Measurements from ENCODE around the gene MT1F.
"Not testable (repeated sequence)": the region's sequence is repeated elsewhere in the genome, so short reads cannot be mapped to it uniquely, and the experiment has no call there.

MT1F gene

DNA sequence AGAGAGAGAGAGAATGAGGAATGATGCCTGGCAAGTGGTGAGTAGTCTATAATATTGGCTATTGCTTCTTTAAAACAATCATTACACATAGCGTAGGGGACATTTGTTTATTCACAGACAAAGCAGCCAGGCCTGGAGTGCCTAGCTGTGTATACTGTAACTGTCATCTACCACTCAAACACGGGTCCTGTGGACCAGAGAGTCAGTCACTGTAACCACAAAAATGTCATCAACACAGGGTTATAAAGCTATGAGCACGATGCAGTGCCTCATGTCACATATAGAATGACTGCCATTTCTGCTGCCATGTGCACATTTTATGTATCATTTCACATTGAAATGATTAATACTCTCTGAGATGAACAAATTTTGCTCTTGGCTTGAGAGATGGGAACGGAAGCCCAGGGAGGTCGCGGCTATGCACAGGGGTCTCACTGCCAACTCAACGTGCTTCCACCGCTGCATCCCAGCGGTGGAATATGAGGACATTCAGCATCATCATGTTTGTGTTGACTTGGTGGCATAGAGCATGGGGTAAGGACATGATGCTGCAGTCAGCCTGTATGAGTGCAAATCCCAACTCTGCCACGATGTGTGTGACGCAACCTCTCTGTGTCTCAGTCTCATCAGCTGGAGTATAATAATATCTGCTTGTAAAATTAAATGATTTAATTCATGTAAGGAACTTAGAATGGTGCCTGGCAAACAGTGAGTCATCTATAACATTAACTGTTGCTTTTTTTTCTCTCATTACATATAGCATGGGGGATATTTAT is 15.2 kb downstream of the MT1F start:
- DNase-seq (ENCODE audit: low spot score): no peak

DNA sequence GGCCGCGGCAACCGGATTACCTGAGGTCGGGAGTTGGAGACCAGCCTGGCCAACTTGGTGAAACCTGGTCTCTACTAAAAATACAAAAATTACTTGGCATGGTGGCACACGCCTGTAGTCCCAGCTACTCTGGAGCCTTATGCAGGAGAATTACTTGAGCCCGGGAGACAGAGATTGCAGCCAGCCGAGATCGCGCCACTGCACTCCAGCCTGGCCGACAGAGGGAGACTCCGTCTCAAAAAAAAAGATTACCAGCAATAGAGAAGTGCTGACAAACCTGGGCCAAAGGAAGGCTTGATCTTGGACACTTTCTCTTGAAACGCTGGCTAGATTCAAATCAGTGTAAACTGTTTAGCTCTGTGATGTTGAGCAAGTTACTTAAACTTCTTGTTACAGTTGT is 16.2 kb downstream of the MT1F start:
- no peak for DNase-seq (ENCODE audit: low spot score)

DNA sequence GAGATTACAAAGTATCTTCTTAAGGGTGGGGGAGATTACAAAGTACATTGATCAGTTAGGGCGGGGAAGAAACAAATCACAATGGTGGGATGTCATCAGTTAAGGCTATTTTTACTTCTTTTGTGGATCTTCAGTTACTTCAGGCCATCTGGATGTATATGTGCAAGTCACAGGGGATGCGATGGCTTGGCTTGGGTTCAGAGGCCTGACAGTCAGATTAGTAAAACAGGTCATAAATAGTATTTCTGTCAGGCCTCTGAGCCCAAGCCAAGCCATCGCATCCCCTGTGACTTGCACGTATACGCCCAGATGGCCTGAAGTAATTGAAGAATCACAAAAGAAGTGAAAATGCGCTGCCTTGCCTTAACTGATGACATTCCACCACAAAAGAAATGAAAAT is 16.8 kb downstream of the MT1F start:
- not testable (repeated sequence) for DNase-seq (ENCODE audit: low spot score)

DNA sequence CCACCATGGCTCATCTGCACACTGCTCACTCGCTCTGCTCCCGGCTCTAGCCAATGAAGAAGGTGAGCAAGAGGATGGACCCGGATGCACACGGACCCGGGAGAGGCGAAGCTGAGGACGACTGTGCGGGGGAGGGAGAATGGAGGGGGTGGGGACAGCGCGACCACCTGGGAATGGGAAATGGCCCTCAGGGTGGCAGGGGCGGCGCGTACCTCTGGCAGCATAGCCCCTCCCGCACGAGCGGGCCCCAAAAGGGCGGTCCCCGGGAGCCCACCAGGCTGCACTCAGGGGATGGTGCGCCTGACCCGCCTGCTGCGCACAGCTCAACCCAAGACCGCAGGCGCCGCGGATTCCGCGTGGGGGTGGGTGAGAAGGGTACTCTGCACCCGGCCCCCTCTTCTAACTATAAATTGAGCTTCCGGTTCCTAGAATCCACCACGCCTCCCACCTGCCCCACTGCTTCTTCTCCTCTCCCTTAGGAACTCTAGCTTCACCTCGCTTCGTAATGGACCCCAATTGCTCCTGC is 18.0 kb downstream of the MT1F start:
- no peak for DNase-seq (ENCODE audit: low spot score)

DNA sequence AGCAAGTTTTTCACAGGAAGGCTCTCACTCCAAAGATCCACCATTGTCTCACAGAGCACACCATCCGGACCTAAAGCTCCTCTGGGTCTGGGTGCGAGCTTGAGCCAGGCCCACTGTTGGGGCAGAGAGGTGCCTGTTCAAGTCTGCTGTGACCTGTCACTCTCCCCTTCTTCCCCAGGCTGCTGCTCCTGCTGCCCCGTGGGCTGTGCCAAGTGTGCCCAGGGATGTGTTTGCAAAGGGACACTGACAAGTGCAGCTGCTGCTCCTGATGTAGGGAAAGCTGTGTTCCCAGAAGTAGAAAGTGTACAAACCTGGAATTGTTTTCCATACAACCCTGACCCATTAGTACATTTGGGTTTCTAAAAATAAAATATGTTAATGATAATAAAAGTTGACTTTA is 19.7 kb downstream of the MT1F start:
- DNase-seq (ENCODE audit: low spot score): no peak

DNA sequence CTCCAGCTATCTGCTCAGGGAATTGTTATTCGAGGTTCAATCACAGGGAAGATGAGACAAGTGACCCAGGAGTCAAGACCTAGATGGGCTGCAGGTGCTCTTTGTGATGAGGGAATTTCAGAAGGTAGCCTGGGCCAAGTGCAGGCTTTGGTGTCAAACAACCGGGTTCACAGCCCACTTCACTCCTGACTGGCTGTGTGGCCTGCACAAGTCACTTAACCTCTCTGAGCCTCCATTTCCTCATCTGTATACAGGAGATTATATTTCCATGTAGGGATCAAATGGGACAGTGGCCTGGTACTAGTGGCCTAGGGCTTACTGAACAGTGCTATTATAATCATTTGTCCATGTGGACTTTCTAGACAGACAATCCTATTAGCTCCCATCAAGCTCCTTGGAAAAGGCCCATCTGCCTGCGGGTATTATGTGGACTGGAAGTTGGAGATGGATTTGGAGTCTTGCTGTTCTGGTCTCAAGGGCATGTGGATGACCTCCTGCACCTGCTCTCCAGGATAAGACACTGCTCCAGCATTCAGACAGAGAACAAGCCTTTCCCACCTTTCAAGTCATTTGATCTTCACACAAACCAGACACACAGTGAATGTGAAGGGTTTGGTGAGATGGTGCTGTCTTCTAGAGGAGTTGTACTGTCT is 21.4 kb downstream of the MT1F start:
- no peak for DNase-seq (ENCODE audit: low spot score)

DNA sequence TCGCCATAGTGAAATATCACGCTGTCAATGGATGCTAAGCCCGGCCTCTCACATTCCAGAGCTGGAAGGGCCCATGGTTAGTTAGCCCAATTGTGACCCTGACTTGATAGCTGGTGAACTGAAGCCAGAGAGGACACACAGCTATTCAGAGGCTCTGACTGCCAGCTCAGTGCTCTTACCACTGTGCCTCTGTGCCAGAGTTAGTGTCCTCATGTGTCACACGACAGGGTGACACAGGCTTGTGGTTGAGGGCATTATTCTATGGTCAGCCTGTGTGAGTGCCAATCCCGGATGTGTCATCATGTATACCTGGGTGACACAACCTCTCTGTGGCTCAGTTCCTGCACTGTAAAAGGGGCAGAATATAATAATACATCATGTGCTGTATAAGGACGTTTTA is 22.1 kb downstream of the MT1F start:
- no peak for DNase-seq (ENCODE audit: low spot score)

DNA sequence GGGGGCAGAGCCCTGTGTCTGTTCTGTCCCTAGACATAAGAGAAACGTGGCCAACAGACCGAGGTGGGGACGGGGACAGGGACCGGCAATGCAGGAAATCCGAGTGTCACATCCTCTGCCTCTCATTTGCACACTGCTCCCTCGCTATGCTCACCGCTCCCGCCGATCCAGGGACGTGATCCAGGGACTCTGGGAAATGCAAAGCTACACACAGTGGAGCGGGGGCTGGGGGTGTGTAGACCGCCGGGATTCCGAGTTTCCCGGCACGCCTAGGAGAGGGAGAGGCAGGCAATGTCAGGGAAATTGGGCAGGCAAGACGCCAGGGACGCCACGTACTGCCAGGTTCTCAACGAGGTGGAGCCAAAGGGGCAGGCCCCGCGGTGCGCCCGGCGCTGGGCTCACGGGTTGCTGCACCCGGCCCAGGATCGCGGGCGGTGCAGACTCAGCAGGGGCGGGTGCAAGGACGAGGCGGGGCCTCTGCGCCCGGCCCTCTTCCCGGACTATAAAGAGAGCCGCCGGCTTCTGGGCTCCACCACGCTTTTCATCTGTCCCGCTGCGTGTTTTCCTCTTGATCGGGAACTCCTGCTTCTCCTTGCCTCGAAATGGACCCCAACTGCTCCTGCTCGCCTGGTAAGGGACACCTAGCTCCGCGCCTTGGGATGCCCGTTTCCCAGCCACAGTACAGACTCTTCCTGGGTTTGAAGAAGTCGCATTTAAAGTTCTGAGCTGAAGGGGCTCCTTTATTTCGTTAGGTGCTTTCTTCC is 24.4 kb downstream of the MT1F start, which contains the start of gene MT1X:
Gene MT1X, plus strand, starts transcription at position 532 of the 764 bp plus-strand sequence. Its CDS starts 71 bp downstream, at position 603.
- peak; percentile 72 for DNase-seq (ENCODE audit: low spot score)

DNA sequence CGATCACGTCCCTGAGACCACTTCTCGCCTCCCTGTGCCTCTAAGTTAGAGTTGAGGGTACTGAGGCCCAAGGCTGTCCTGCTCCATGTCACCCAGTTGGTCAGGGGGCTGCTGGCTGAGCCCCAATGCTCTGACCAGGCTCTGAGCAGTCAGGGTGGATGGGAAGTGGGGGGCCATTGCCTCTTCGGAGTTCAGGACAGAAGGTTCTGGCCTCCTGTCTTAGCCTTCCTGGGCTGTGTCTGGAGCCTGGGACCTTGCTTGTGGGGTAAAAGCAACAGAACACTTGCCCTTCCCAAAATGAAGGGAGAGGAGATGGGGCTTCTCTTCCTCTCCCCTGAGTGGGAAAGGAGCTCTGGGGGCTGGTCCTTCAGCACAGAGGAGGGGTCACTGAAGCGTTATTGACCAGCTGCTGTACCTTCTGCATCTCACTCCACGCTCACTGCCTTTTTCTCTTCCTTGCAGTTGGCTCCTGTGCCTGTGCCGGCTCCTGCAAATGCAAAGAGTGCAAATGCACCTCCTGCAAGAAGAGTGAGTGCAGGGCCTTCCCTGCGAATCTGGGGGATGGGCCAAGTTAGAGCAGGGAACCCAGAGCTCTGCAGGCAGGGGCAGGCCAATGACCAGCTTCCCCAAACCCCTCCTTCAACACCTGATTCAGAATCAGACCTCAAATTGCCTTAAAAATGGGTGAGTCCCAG is 25.1 kb downstream of the MT1F start:
- no peak for DNase-seq (ENCODE audit: low spot score)

DNA sequence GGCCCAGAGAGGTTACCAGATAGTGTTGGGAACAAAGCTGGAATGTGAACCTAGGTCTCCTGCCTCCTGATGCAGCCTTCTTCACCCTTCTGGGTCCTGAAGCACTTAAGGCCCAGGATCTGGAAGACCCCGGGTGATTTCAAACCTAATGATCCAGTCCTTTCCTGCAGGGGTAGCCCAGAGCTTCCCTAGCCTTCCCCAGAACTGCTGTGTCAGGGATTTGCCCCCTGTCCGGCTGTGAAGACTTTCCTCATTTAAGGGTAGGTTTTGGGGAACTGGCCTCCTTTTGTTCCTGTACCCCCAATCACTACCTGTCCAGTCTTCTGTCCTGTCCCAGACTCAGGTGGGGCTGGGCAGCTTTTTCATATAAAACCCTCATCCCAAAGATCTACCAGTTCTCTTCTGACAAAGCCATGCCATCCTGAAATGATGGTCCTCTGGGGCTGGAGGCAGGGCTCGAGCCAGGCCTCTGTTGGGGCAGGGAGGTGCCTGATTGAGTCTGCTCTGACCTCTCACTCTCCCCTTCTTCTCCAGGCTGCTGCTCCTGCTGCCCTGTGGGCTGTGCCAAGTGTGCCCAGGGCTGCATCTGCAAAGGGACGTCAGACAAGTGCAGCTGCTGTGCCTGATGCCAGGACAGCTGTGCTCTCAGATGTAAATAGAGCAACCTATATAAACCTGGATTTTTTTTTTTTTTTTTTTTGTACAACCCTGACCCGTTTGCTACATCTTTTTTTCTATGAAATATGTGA is 25.8 kb downstream of the MT1F start:
- DNase-seq (ENCODE audit: low spot score): no peak

DNA sequence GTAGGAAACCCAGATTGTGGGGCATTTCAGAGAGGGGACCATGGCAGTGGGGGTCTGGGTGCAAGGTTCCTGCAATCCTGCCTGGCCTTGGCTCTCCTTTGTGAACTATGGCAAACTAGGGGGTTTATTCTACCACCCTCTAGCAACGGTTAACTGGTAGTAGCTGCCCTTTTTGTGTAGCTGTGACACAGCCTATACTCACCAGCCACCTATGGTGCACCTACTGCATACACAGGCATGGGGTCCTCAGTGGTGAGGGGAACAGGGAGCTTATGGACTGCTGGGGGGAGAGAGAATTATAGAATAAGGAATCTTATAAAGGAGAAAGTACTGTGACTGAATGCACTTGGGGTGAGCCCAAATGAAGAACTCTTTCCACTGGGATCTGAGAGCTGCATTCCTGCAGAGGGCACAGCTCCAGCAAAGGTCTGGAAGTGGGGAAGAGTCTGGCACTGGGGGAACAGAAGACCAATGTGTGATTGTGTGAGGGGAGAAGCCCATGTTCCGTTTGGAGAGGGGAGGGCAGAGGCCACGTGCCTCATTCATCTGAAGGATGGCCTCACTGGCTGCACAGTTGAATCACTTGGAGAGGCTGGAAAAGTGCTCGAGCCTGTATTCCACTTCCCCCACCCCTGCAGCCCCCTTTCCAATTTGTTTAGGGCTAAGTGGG is 26.6 kb downstream of the MT1F start:
- DNase-seq (ENCODE audit: low spot score): no peak

DNA sequence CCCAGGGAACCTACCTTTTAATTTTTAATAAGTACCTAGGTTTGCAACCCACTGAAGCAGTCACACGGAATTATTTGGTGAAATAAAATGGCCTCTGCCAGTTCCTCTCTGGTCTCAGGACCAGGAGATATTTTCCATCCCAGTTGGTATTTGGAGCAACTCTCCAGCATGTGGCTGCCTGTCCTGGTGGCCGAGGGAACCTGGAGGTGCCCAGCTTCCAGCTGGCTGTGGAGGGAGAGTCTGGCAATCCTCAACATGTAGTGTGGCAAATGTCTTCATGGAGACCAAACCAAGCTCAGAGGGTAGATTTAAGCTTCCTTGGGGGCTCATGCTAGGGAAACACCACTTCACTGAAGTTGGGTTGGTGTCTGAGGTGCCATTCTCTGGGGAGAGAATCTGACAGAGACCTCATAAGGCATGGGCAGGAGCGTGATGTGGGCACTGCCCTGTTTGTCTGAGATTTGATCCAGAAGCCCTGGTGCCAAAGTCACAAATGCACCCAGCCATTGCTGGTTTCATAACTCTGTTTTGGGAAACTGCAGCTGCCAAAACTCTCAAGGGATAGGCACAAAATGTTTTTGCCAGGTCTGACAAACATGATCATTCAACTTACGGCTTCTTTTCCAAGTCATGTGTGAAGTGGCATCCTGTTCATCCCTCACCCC is 27.3 kb downstream of the MT1F start:
- DNase-seq (ENCODE audit: low spot score): no peak

DNA sequence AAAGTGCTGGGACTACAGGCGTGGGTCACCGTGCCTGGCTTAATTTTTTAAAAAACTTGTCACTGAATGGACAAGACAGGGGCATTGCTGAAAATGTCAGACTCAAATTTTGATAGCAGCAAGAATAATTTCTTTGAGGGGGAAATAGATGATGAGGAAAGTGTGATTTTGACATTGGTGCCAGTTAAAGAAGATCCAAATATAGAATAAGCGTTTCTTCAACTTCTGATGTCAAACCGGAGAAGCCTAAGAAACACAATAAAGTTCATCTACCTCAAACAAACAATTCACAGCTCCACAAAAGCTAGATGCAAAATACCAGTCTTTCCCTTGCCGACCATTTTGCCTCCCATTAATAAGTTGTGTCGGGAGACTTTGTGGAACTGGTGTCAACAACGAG is 29.0 kb downstream of the MT1F start:
- DNase-seq (ENCODE audit: low spot score): no peak

DNA sequence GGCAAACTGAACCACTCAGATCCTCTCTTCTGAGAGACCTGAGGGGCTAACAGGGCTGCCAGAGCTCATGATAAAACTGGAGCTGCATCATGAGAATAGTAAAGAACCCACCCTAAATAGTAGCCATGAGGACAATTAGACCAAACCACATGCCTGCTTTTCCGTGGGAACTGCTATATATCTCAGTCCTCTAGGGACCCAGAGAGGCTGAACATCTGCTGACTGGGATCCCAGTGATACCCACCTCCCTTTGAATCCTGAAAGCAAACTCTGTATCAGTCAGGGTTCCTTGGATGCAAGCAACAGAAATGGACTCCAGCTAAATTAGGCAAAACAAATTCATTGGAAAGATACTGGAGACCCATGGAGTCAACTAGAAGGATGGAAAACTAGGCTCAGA is 31.0 kb downstream of the MT1F start:
- no peak for DNase-seq (ENCODE audit: low spot score)

DNA sequence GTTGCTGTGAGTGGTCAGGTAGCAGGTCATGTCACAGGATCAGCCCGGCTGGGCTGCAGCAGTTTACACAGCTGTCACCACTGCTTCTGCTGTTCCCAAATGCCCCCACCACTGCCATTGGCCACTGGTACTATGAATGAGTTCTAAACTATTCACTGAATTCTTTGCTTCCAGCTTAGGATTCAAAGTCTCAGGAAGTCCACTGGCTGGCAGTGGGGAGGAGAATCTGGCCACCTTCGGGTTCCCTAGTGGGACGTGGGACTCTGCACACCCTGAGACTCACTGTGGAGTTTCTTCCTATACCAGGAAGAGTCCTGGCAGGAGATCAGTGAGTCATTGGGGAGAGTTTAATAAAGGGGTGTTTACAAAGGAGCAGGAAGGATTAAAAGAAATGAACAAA is 31.4 kb downstream of the MT1F start:
- no peak for DNase-seq (ENCODE audit: low spot score)

DNA sequence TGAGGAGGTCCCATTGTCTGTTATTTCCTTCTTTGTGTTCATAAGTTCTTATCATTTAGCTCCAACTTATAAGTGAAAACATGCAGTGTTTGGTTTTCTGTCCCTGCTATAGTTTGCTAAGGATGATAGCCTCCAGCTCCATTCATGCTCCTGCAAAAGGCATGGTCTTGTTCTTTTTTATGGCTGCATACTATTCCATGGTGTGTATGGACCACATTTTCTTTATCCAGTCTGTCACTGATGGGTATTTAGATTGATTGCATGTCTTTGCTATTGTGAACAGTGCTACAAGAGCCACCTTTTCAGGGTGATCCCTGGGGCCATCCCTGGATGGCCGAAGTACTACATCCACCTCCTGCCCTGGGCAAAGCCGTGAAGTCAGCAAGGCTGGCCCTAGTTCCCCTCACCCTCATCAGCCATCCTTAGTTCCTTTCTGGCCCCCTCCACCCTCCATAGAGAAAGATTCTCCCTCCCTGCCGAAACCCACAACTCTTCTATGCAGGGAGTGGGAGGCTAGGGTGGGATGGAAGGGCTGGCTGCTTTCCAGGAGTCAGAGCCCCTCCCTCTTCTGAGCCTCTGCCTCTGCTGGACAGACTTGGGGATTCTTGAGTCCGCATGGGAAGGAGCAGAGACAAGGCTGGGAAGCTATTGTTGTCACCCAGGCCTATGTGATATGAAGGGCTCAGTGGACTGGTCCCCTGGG is 32.8 kb downstream of the MT1F start:
- no peak for DNase-seq (ENCODE audit: low spot score)

DNA sequence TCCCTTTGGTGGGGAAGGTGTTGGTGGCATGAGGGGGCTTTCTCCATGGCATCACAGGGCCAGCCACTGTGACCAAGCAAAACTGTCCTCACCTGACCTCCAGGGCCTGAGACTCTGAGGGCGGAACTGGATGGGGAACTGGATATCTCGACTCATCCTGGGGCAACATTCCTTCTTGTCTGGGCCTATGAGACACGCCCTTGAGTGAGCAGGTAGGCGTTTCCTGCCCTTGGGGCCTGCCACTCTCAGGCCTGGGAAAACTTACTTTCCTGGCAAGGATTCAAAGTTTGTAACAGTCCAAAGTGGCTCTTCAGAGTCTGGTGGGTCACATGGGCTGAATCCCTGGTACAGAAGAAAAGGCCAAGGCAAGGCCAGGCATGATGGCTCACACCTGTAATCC is 34.1 kb downstream of the MT1F start:
- DNase-seq (ENCODE audit: low spot score): no peak

DNA sequence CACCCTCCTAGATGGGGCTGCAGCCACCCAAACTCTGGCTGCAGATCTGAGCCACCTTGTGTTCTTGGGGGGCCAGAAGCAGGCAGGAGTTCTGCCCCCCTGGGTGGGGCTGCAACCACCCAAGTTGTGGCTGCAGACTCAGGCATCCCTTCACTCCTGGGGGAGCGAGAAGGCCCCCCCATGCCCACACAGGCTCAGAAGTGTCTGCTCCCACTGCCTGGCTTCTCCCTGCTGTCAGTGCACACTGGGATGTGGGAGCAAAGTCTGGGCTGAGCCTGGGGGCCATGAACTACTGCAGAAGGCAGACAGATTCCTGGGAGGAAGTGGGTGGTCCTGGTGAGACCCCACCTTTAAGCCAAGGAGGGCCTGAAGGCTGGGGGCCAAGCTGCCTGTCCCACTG is 37.5 kb downstream of the MT1F start:
- DNase-seq (ENCODE audit: low spot score): no peak

DNA sequence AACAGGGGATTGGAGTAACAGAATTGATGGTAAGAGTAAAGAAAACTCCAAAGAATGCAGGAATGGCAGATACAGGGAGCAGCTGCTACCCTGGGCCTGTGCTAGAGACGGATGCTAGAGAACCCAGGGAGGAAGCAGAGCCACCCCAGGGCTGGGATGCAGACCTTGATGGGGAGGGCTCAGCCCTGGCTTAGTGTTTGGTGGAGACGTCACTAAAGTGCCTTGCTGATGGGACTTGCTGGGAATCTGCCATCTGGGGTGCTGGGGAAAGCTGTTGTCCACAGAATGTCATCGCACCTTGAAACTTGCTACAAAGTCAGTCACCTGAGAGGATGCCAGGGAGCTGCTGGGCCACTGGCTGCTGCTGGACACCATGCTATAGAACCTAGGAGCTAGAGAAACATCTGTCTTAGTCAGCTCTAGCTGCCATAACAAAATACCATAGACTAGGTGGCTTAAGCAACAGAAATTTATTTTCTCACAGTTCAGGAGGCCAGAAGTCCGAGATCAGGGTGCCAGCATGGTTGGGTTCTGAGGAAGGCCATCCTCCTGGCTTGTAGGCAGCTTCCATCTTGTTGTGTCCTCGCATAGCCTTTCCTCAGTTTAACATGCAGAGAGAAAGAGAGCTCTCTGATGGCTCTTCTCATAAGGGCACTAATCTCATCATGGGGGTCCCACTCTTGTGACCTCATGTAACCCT is 39.8 kb downstream of the MT1F start:
- DNase-seq (ENCODE audit: low spot score): no peak

Data from HuH-7.5 (cell line).